Nephron (organoid): ENCODE measurements around the gene CD151.
A peak's percentile ranks its signal among the peaks of the same experiment; 100 is the strongest.

Experiments used
- H3K27ac Mint-ChIP-seq, 3 experiments: 2 replicates each; pipeline ENCODE4 v1.8.0; 2020; ENCODE audit warnings: mixed read lengths in 3 of 3, mild to moderate bottlenecking in 2 of 3, moderate library complexity in 1 of 3
- H3K27me3 Mint-ChIP-seq: 2 replicates; pipeline ENCODE4 v1.8.0; 2021; ENCODE audit warnings: low read depth, mild to moderate bottlenecking, moderate library complexity, mixed read lengths
- H3K36me3 Mint-ChIP-seq: 2 replicates; pipeline ENCODE4 v1.8.0; 2020; ENCODE audit warnings: low read depth, mixed read lengths
- H3K4me1 Mint-ChIP-seq: 2 replicates; pipeline ENCODE4 v1.8.0; 2020; ENCODE audit warnings: mixed read lengths
- H3K4me3 Mint-ChIP-seq, 3 experiments: 2 replicates each; pipeline ENCODE4 v1.8.0; 2020; ENCODE audit warnings: mild to moderate bottlenecking in 3 of 3, mixed read lengths in 3 of 3, moderate library complexity in 2 of 3
- H3K9me3 Mint-ChIP-seq: 2 replicates; pipeline ENCODE4 v1.8.0; 2020; ENCODE audit warnings: mixed read lengths
- TF ChIP-seq, protein P1 (sequence below), 3 experiments: fragments of 200-600 bp; sonication (generic); IDR thresholded peaks; one replicate each; pipeline ENCODE4 v1.5.0; 2021; ENCODE audit warnings: antibody characterized with exemption in 3 of 3; ENCODE audit not compliant: unreplicated experiment in 3 of 3

The CD151 gene

DNA sequence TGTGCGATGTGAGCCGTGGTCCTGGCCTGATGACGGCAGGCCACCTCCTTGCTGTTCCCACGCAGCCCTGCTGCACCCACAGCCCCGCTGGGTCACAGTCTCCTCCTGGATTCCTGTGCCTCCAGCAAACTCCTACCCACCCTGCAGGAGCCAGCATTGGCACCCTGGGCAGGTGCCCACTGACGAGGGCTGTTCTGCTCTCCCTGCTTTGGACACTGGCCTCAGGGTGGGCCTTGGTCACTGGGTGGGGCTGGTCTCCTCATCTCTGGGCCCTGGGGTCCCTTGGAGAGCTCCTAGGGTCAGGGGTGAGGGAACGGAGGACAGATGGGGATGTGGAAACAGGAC is 22.6 kb downstream of the CD151 start:
- Mint-ChIP-seq H3K4me1 (peaks cover 16% of the 10 kb centered on the region), H3K36me3 (no peaks in the 10 kb centered on the region), H3K27me3 (peaks cover 4% of the 10 kb centered on the region), H3K27ac (no peak overlapping the region), H3K9me3 (no peaks in the 10 kb centered on the region), H3K4me3 (no peak overlapping the region)
- TF ChIP-seq, protein P1, sequence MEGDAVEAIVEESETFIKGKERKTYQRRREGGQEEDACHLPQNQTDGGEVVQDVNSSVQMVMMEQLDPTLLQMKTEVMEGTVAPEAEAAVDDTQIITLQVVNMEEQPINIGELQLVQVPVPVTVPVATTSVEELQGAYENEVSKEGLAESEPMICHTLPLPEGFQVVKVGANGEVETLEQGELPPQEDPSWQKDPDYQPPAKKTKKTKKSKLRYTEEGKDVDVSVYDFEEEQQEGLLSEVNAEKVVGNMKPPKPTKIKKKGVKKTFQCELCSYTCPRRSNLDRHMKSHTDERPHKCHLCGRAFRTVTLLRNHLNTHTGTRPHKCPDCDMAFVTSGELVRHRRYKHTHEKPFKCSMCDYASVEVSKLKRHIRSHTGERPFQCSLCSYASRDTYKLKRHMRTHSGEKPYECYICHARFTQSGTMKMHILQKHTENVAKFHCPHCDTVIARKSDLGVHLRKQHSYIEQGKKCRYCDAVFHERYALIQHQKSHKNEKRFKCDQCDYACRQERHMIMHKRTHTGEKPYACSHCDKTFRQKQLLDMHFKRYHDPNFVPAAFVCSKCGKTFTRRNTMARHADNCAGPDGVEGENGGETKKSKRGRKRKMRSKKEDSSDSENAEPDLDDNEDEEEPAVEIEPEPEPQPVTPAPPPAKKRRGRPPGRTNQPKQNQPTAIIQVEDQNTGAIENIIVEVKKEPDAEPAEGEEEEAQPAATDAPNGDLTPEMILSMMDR (IDR thresholded peaks at IDR 0.05; ENCODE audit: unreplicated experiment in 3 of 3) = no peak

DNA sequence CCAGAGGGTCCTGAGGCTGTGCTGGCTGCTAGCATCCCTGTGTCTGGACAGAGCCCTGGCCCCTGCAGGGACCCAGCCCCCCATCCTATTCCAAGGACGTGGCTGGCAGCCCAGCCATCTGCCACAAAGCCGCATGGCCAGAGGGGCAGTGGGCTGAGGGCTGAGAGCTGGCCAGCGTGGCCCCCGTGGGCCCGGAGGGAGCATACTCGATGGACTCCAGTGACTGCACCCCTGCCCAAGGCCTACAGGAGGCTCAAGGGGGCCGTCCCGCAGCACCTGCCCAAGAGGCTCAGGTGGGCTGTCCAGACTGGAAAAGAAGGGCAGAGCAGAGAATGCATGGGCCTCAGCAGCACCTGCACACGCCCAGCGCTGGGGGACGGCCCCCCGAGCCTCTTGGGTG is 23.0 kb downstream of the CD151 start:
- H3K36me3 Mint-ChIP-seq = no peaks in the 10 kb centered on the region
- H3K9me3 Mint-ChIP-seq = no peaks in the 10 kb centered on the region
- peaks cover 16% of the 10 kb centered on the region for H3K4me1 Mint-ChIP-seq
- H3K4me3 Mint-ChIP-seq = no peak overlapping the region
- no peak overlapping the region for H3K27ac Mint-ChIP-seq
- TF ChIP-seq, protein P1 (IDR thresholded peaks at IDR 0.05; ENCODE audit: unreplicated experiment in 3 of 3) = no peak
- H3K27me3 Mint-ChIP-seq = peaks cover 4% of the 10 kb centered on the region

DNA sequence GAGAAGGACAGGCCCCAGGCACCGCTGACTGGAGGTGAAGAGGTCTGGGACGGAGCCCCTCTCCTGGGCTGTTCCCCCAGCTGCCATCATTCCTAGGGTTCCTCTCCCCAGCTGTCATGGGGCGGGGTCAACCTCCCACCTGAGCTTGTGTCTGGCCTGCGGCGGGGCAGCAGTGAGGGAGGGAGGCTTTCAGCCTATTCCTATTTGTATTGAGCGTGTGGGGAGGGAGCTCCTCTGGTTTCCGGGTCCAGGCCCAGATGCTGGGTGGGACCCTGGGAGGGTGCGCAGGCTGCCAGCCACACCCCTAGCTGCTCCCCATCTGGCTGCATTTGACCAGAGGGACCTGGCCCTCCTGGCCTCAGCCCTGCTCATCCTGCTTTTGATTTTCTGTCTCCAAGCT is 23.6 kb downstream of the CD151 start:
- Mint-ChIP-seq H3K9me3 (no peaks in the 10 kb centered on the region), H3K4me3 (peak overlapping the region in 1 of 3 experiments; percentile 36), H3K4me1 (peaks cover 16% of the 10 kb centered on the region), H3K27ac (peak overlapping the region in 2 of 3 experiments; percentile 54 to 55), H3K27me3 (peaks cover 4% of the 10 kb centered on the region), H3K36me3 (no peaks in the 10 kb centered on the region)
- TF ChIP-seq, protein P1 (IDR thresholded peaks at IDR 0.05; ENCODE audit: unreplicated experiment in 3 of 3) = no peak

DNA sequence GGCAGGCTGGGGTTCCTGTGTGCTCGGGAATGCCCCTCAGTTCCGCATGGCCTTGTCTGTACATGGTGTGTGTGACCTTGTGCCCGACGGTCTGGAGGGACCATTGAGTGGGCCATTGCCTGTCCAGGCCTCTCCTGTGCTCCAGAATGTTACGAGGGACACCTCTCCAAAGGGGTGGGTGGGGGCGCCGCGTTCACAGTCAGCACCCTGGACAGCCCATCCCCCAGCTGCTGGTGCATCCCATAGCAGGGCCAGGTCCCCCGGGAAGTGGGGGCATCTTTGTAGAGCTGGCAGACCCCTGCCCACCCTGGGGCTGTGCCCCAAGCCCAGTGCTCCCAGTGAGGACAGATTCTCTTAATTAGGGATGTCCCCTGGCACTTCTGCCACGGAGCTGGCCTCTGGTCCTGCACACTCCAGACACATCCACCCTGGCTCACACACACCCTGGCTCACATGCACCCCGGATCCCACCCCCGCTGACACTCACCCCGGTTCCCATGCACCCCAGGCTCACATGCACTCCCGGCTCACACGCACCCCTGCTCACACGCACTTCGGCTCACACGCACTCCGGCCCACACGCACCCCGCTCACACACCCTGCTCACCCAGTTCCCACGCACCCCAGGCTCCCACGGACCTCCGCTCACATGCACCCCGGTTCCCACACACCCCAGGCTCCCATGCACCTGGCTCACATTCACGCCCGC is 25.5 kb downstream of the CD151 start:
- Mint-ChIP-seq H3K4me1 (peaks cover 26% of the 10 kb centered on the region), H3K27ac (peak overlapping the region in 1 of 3 experiments; percentile 25), H3K27me3 (no peaks in the 10 kb centered on the region), H3K9me3 (no peaks in the 10 kb centered on the region), H3K36me3 (no peaks in the 10 kb centered on the region), H3K4me3 (peak overlapping the region in 2 of 3 experiments; percentile 24 to 43)
- TF ChIP-seq, protein P1 (IDR thresholded peaks at IDR 0.05; ENCODE audit: unreplicated experiment in 3 of 3) = no peak

GRCh38 chr11:858762-859339 is 26.1 kb downstream of the CD151 start:
- TF ChIP-seq, protein P1 (IDR thresholded peaks at IDR 0.05; ENCODE audit: unreplicated experiment in 3 of 3) = no peak
- H3K27me3 Mint-ChIP-seq = no peaks in the 10 kb centered on the region
- H3K36me3 Mint-ChIP-seq = no peaks in the 10 kb centered on the region
- peak overlapping the region in 1 of 3 experiments; percentile 25 for H3K27ac Mint-ChIP-seq
- H3K9me3 Mint-ChIP-seq = no peaks in the 10 kb centered on the region
- H3K4me1 Mint-ChIP-seq = peaks cover 28% of the 10 kb centered on the region
- peak overlapping the region in 1 of 3 experiments; percentile 23 for H3K4me3 Mint-ChIP-seq
